WTC11 (cell line): ENCODE measurements around the gene CIB1. TPM values are rescaled to one million over a fixed set of nuclear protein-coding genes. Genes with fewer than 3 reads are reported as not detected.
A peak's percentile ranks its signal among the peaks of the same experiment; 100 is the strongest.

Experiments
- ATAC-seq: fragments of 200-7000 bp; cut with Tn5 transposase; 2 replicates; pipeline ENCODE4 v1.10.0; 2021; ENCODE audit warnings: mild to moderate bottlenecking, moderate library complexity
- CTCF ChIA-PET: fragments of 300-600 bp; sonication (Branson Sonifier 250); formaldehyde crosslinking; loops from one replicate; lab custom pipeline; 2021; ENCODE audit warnings: antibody characterized with exemption; lab: Charles Lee
- POLR2A ChIA-PET: fragments of 350-600 bp; sonication (Branson Sonifier 250); formaldehyde crosslinking; loops from one replicate; lab custom pipeline; 2021; ENCODE audit warnings: antibody characterized with exemption; lab: Charles Lee
- DNase-seq: peaks from one replicate; pipeline ENCODE4 v3.0.0; 2021; ENCODE audit warnings: low spot score
- H3K27ac Mint-ChIP-seq: 2 replicates; pipeline ENCODE4 v1.8.0; 2021; ENCODE audit warnings: mixed read lengths
- H3K27me3 Mint-ChIP-seq: 2 replicates; pipeline ENCODE4 v1.8.0; 2021; ENCODE audit warnings: low read depth, mild to moderate bottlenecking, moderate library complexity, mixed read lengths
- H3K36me3 Mint-ChIP-seq: 2 replicates; pipeline ENCODE4 v1.8.0; 2021; ENCODE audit warnings: mixed read lengths
- H3K4me1 Mint-ChIP-seq: 2 replicates; pipeline ENCODE4 v1.8.0; 2022; ENCODE audit warnings: mixed read lengths
- H3K4me3 Mint-ChIP-seq: 2 replicates; pipeline ENCODE4 v1.8.0; 2021; ENCODE audit warnings: mild to moderate bottlenecking, moderate library complexity, mixed read lengths
- H3K9me3 Mint-ChIP-seq: 2 replicates; pipeline ENCODE4 v1.8.0; 2021; ENCODE audit warnings: mixed read lengths
- ATF3 ChIP-seq: sonication (generic); formaldehyde crosslinking; conservative IDR thresholded peaks from 2 replicates; pipeline ENCODE4 v1.8.1; 2022; ENCODE audit warnings: mild to moderate bottlenecking, missing genetic modification reagents
- CBFB ChIP-seq: sonication (generic); formaldehyde crosslinking; IDR thresholded peaks from 2 replicates; pipeline ENCODE4 v1.8.1; 2022; ENCODE audit warnings: mild to moderate bottlenecking, low read depth, missing genetic modification reagents
- CDX4 ChIP-seq: fragments of 250-450 bp; sonication (Bioruptor Pico); IDR thresholded peaks from 2 replicates; pipeline ENCODE4 v1.9.0; 2021; ENCODE audit warnings: moderate library complexity, mild to moderate bottlenecking, inconsistent platforms, borderline replicate concordance
- CREM ChIP-seq: sonication (generic); formaldehyde crosslinking; IDR thresholded peaks from 2 replicates; pipeline ENCODE4 v1.8.1; 2022; ENCODE audit warnings: mild to moderate bottlenecking, missing genetic modification reagents, moderate library complexity
- E2F5 ChIP-seq: sonication (generic); formaldehyde crosslinking; IDR thresholded peaks from 2 replicates; pipeline ENCODE4 v1.8.1; 2022; ENCODE audit warnings: mild to moderate bottlenecking, moderate library complexity, missing genetic modification reagents
- ELF4 ChIP-seq: sonication (generic); formaldehyde crosslinking; IDR thresholded peaks from 2 replicates; pipeline ENCODE4 v1.8.1; 2022; ENCODE audit warnings: low read depth, mild to moderate bottlenecking, moderate library complexity, missing genetic modification reagents
- ERG ChIP-seq: fragments of 250-450 bp; sonication (Bioruptor Pico); IDR thresholded peaks from 2 replicates; pipeline ENCODE4 v1.8.0; 2021; ENCODE audit warnings: mild to moderate bottlenecking
- FOXP4 ChIP-seq: sonication (generic); formaldehyde crosslinking; IDR thresholded peaks from 2 replicates; pipeline ENCODE4 v1.8.0; 2022; ENCODE audit warnings: mild to moderate bottlenecking, missing genetic modification reagents
- JAZF1 ChIP-seq: fragments of 250-450 bp; sonication (Bioruptor Pico); IDR thresholded peaks from 2 replicates; pipeline ENCODE4 v1.9.0; 2021; ENCODE audit warnings: moderate library complexity, mild to moderate bottlenecking, inconsistent platforms
- MAX ChIP-seq: sonication (generic); formaldehyde crosslinking; IDR thresholded peaks from 2 replicates; pipeline ENCODE4 v1.8.0; 2022; ENCODE audit warnings: mild to moderate bottlenecking, missing genetic modification reagents
- MXD4 ChIP-seq: fragments of 250-450 bp; sonication (Bioruptor Pico); IDR thresholded peaks from 2 replicates; pipeline ENCODE4 v1.8.0; 2021; ENCODE audit warnings: mild to moderate bottlenecking, moderate library complexity, borderline replicate concordance
- NFE2L1 ChIP-seq: sonication (generic); formaldehyde crosslinking; IDR thresholded peaks from 2 replicates; pipeline ENCODE4 v1.8.1; 2023; ENCODE audit warnings: missing genetic modification reagents
- NR3C1 ChIP-seq: sonication (generic); formaldehyde crosslinking; conservative IDR thresholded peaks from 2 replicates; pipeline ENCODE4 v1.8.1; 2023; ENCODE audit warnings: low read depth, mild to moderate bottlenecking, missing genetic modification reagents
- SMAD3 ChIP-seq: sonication (generic); formaldehyde crosslinking; IDR thresholded peaks from 2 replicates; pipeline ENCODE4 v1.8.0; 2022; ENCODE audit warnings: missing genetic modification reagents, mild to moderate bottlenecking, borderline replicate concordance
- SP1 ChIP-seq: sonication (generic); formaldehyde crosslinking; conservative IDR thresholded peaks from 2 replicates; pipeline ENCODE4 v1.8.1; 2022; ENCODE audit warnings: missing genetic modification reagents
- TCF7 ChIP-seq: sonication (generic); formaldehyde crosslinking; IDR thresholded peaks from 2 replicates; pipeline ENCODE4 v1.8.0; 2022; ENCODE audit warnings: mild to moderate bottlenecking, low read depth, missing genetic modification reagents, moderate library complexity
- TEAD1 ChIP-seq: sonication (generic); formaldehyde crosslinking; IDR thresholded peaks from 2 replicates; pipeline ENCODE4 v1.8.0; 2022; ENCODE audit warnings: mild to moderate bottlenecking, missing genetic modification reagents
- TP53 ChIP-seq: sonication (generic); formaldehyde crosslinking; IDR thresholded peaks from 2 replicates; pipeline ENCODE4 v1.8.1; 2023; ENCODE audit warnings: mild to moderate bottlenecking, missing genetic modification reagents
- ZNF121 ChIP-seq: sonication (generic); formaldehyde crosslinking; IDR thresholded peaks from 2 replicates; pipeline ENCODE4 v1.8.0; 2023; ENCODE audit warnings: missing genetic modification reagents
- ZNF232 ChIP-seq: sonication (generic); formaldehyde crosslinking; IDR thresholded peaks from 2 replicates; pipeline ENCODE4 v1.8.0; 2022; ENCODE audit warnings: mild to moderate bottlenecking, missing genetic modification reagents
- ZNF416 ChIP-seq: fragments of 250-450 bp; sonication (Bioruptor Pico); IDR thresholded peaks from 2 replicates; pipeline ENCODE4 v1.9.0; 2021; ENCODE audit warnings: mild to moderate bottlenecking, inconsistent platforms
- ZNF671 ChIP-seq: fragments of 250-450 bp; sonication (Bioruptor Pico); IDR thresholded peaks from 2 replicates; pipeline ENCODE4 v1.8.0; 2021; ENCODE audit warnings: mild to moderate bottlenecking
- total RNA-seq: library from RNA; stranded (reverse); gene quantifications from 3 replicates; pipeline ENCODE4 v1.2.3, GENCODE V29; 2021
- TF ChIP-seq, protein P1 (sequence below): fragments of 250-450 bp; sonication (Bioruptor Pico); IDR thresholded peaks from 2 replicates; pipeline ENCODE4 v1.9.0; 2021; ENCODE audit warnings: mild to moderate bottlenecking, borderline replicate concordance
- TF ChIP-seq, protein P2 (sequence below): sonication (generic); formaldehyde crosslinking; IDR thresholded peaks from 2 replicates; pipeline ENCODE4 v1.8.0; 2023; ENCODE audit warnings: missing genetic modification reagents
- TF ChIP-seq, protein P3 (sequence below): sonication (generic); formaldehyde crosslinking; IDR thresholded peaks from 2 replicates; pipeline ENCODE4 v1.8.1; 2023; ENCODE audit warnings: mild to moderate bottlenecking, moderate library complexity, missing genetic modification reagents

The CIB1 gene
- total RNA-seq, 1 experiment from 2014 or later: 29.6 TPM

DNA sequence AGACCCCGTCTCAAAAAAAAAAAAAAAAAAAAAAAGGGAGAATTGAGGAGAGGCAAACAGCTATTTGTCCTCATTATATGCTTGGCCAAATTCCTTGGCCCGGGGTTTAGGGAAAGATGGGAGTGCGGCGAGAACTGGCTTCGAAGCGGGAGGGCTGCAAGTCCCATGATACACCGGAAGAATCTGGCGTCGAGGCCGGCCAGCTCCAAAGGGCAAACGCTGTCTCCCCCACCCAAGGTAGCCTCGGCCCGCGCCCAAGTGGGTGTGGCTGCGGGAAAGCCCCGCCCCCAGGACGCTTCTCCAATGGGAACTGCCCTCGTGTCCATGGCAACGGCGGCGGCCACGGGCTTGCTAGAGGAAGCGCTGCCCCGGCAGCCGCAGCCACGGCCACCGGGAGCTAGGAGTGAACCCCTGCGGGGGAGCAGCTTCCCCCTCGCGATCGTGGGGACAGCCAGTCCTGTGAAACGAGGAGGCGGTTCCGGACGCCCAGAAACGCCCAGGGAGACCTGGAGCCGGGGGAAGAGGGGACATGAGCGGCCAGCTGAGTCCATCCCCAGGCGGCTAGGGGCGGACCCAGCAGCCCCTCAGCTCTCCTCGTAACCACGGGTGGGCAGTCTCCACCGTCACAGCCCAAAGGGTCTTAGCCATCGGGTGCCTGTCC is 15.6 kb upstream of the CIB1 start, which contains the start of gene TTLL13:
TTLL13 (plus strand) TSS at position 354 of the 661 bp plus-strand sequence. CDS start 1,075 bp downstream, outside the sequence.
- Mint-ChIP-seq H3K9me3 (no peaks in the 10 kb centered on the region), H3K27me3 (peaks cover 16% of the 10 kb centered on the region), H3K27ac (no peak within 1 kb of the TSS; the same call in 1 of the 2 replicates), H3K4me3 (peak within 1 kb of the TSS; percentile 72), H3K4me1 (peaks cover 8% of the 10 kb centered on the region; the same call in 1 of the 2 replicates), H3K36me3 (no peaks in the 10 kb centered on the region)
- ChIA-PET CTCF (interaction anchor here (0.6 to 2.8 kb wide), 19 partner anchors 13 to 683 kb away, joined by 3 to 31 read pairs (median 5); partner anchors contain the start of genes CIB1, GDPGP1, HDDC3 and IDH2), POLR2A (interaction anchor here (1.1 to 1.6 kb wide), 4 partner anchors 16 to 48 kb away, joined by 3 to 11 read pairs (median 9); partner anchors contain the start of genes CIB1, GDPGP1, NGRN and SEMA4B)
- ATAC-seq (peak; percentile 95), DNase-seq (peak; percentile 82)
- no peak for TF ChIP-seq ZNF416
- peak; percentile 77; the same call in 1 of the 2 replicates for TF ChIP-seq TEAD1 (CRISPR knock-in tag)
- TF ChIP-seq NFE2L1 (CRISPR knock-in tag): no peak; the same call in 1 of the 2 replicates
- TF ChIP-seq SP1 (CRISPR knock-in tag): peak; percentile 77
- TF ChIP-seq ZNF671 (CRISPR knock-in tag): no peak
- no peak for TF ChIP-seq JAZF1 (CRISPR knock-in tag)
- TF ChIP-seq ZNF121 (CRISPR knock-in tag): peak; percentile 8; the same call in 1 of the 2 replicates
- TF ChIP-seq CDX4 (CRISPR knock-in tag): no peak
- TF ChIP-seq TP53 (CRISPR knock-in tag): no peak
- no peak for TF ChIP-seq MXD4 (CRISPR knock-in tag)
- TF ChIP-seq, protein P1, sequence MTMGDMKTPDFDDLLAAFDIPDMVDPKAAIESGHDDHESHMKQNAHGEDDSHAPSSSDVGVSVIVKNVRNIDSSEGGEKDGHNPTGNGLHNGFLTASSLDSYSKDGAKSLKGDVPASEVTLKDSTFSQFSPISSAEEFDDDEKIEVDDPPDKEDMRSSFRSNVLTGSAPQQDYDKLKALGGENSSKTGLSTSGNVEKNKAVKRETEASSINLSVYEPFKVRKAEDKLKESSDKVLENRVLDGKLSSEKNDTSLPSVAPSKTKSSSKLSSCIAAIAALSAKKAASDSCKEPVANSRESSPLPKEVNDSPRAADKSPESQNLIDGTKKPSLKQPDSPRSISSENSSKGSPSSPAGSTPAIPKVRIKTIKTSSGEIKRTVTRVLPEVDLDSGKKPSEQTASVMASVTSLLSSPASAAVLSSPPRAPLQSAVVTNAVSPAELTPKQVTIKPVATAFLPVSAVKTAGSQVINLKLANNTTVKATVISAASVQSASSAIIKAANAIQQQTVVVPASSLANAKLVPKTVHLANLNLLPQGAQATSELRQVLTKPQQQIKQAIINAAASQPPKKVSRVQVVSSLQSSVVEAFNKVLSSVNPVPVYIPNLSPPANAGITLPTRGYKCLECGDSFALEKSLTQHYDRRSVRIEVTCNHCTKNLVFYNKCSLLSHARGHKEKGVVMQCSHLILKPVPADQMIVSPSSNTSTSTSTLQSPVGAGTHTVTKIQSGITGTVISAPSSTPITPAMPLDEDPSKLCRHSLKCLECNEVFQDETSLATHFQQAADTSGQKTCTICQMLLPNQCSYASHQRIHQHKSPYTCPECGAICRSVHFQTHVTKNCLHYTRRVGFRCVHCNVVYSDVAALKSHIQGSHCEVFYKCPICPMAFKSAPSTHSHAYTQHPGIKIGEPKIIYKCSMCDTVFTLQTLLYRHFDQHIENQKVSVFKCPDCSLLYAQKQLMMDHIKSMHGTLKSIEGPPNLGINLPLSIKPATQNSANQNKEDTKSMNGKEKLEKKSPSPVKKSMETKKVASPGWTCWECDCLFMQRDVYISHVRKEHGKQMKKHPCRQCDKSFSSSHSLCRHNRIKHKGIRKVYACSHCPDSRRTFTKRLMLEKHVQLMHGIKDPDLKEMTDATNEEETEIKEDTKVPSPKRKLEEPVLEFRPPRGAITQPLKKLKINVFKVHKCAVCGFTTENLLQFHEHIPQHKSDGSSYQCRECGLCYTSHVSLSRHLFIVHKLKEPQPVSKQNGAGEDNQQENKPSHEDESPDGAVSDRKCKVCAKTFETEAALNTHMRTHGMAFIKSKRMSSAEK: no peak
- TF ChIP-seq NR3C1 (CRISPR knock-in tag): no peak
- no peak for TF ChIP-seq ATF3
- no peak for TF ChIP-seq TCF7
- no peak for TF ChIP-seq ERG (CRISPR knock-in tag)
- TF ChIP-seq, protein P2, sequence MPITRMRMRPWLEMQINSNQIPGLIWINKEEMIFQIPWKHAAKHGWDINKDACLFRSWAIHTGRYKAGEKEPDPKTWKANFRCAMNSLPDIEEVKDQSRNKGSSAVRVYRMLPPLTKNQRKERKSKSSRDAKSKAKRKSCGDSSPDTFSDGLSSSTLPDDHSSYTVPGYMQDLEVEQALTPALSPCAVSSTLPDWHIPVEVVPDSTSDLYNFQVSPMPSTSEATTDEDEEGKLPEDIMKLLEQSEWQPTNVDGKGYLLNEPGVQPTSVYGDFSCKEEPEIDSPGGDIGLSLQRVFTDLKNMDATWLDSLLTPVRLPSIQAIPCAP (CRISPR knock-in tag): peak; percentile 63; the same call in 1 of the 2 replicates
- TF ChIP-seq ELF4 (CRISPR knock-in tag): no peak
- peak; percentile 88 for TF ChIP-seq SMAD3 (CRISPR knock-in tag)
- no peak for TF ChIP-seq CBFB (CRISPR knock-in tag)
- peak; percentile 89; the same call in 1 of the 2 replicates for TF ChIP-seq ZNF232 (CRISPR knock-in tag)
- peak; percentile 94 for TF ChIP-seq MAX (CRISPR knock-in tag)
- TF ChIP-seq, protein P3, sequence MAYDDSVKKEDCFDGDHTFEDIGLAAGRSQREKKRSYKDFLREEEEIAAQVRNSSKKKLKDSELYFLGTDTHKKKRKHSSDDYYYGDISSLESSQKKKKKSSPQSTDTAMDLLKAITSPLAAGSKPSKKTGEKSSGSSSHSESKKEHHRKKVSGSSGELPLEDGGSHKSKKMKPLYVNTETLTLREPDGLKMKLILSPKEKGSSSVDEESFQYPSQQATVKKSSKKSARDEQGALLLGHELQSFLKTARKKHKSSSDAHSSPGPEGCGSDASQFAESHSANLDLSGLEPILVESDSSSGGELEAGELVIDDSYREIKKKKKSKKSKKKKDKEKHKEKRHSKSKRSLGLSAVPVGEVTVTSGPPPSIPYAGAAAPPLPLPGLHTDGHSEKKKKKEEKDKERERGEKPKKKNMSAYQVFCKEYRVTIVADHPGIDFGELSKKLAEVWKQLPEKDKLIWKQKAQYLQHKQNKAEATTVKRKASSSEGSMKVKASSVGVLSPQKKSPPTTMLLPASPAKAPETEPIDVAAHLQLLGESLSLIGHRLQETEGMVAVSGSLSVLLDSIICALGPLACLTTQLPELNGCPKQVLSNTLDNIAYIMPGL: 0 out of 2 replicates have a peak, but pooled peaks have one; percentile 28
- peak; percentile 72; the same call in 1 of the 2 replicates for TF ChIP-seq FOXP4 (CRISPR knock-in tag)
- no peak for TF ChIP-seq E2F5 (CRISPR knock-in tag)
- TF ChIP-seq CREM (CRISPR knock-in tag): no peak
